NCI-H146 treated with DMSO at 0.1 percent for 48 hours (cell line): ENCODE data around the gene CUL5.
"Not testable (repeated sequence)": the region's sequence is repeated elsewhere in the genome, so short reads cannot be mapped to it uniquely, and the experiment has no call there.

Experiments
- DNase-seq: peaks from one replicate; lab custom pipeline; 2025; ENCODE audit not compliant: unreplicated experiment; lab: John Stamatoyannopoulos, UW

Gene CUL5

DNA sequence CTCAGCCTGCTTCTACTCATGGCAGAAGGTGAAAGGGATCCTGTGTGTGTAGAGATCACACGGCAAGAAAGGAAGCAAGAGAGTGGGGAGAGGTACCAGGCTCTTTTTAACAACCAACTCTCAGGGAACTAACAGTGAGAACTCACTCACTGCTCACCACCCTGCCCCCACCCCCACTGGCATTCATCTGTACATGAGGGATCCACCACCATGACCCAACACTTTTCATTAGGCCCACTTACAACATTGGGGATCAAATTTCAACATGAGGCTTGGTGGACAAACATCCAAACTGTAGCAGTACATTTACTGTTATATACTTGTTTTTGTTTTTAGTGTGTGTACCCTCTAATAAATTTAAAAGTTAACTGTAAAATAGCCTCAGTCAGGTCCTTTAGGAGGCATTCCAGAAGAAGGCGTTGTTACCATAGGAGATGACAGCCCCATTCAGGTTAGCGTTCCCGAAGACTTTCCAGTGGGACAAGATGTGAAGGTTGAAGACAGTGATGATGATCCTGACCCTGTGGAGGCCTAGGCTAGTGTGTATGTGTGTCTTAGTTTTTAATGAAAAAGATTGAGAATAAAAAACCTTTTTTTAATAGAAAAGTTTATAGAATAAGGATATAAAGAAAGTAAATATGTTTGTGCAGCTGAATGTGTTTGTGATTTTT is 11.3 kb downstream of the CUL5 start:
- DNase-seq: no peak

GRCh38 chr11:108025387-108026080 is 16.8 kb downstream of the CUL5 start:
- no peak for DNase-seq

- no peak for DNase-seq
Measured at GRCh38 chr11:108027057-108027456, 18.4 kb downstream of the CUL5 start.

GRCh38 chr11:108028822-108029441 is 20.2 kb downstream of the CUL5 start:
- DNase-seq: not testable (repeated sequence)

DNA sequence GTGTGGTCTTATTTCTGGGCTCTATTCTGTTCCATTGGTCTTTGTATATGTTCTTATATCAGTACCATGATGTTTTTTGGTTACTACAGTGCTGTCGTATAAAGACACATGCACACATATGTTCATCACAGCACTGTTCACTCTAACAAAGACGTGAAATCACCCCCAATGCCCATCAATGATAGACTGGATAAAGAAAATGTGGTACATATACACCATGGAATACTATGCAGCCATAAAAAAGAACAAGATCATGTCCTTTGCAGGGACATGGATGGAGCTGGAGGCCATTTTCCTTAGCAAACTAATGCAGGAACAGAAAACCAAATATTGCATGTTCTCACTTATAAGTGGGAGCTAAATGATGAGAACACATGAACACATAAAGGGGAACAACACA is 22.9 kb downstream of the CUL5 start:
- DNase-seq: not testable (repeated sequence)

DNA sequence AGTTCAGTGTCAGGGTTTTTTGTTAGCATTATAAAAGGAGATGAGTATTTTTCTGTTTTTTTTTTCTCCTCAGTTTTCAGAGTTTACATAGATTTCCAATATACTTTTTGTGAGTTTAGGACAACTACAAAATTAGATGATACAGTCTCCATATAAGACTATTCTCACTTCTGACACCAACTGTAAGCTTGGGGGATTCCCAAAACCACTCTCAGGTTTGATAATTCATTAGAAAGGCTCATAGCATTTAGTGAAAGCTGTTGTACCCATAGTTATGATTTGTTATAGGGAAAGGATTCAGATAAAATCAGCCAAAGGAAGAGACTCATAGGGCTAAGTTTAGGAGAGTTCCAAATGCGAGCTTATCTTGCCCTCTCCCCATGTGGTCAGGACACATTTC is 24.1 kb downstream of the CUL5 start:
- no peak for DNase-seq

- no peak for DNase-seq
Measured at GRCh38 chr11:108034034-108034433, 25.3 kb downstream of the CUL5 start.

- DNase-seq: no peak
Measured at GRCh38 chr11:108034952-108035351, 26.3 kb downstream of the CUL5 start.

DNA sequence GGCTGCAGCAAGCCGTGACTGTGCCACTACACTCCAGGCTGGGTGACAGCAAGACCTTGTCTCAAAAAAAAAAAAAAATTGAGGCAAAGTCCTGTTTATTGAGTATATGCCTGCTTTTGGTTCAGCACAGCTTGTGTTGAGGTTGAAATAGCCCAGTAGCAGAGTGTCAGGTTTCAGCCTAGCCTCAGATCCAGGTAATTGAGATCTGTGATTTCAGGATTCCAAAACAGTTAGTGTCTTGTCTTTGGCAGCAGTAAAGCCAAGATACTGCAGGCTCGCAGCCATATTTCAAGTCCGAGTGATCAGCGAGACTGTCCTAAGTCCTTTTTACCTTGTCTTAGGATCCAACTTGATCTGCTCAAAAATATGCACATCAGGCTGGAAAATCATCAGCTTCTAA is 27.0 kb downstream of the CUL5 start:
- no peak for DNase-seq

DNA sequence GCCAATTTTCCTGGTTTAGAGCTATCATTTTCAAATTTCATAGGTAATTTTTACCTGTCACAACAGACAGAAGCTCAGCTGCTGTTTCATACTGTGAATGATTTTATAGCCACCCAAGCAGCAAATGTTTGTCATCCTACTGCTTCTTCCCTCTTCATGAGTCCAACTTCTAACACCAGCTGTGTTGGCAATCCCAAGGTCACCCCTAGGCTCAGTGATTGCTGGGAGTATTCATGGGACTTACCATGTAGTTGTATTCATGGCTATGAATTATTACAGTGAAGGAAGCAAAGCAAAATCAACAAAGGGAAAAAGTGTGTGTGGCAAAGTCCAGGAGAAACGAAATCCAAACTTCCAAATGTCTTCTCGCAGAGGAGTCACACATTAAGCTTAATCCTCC is 28.5 kb downstream of the CUL5 start:
- no peak for DNase-seq

DNA sequence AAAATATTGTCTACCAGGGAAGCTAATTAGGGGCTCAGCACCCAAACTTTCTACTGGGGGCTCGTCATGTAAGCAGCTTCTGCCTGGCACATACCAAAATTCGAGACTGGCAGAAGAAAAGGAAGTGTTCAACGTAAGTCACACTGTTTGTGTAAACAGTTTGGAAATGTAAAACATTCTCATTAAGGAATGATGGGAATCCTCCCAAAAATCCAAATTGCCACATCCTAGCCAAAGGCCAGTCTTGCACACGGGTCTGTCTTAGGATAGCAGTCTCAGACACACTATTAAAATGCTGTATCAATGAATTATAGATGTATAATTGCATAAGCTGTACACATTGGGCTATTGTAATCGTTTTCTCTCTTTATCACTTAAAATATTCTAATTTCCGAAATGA is 28.9 kb downstream of the CUL5 start:
- no peak for DNase-seq

GRCh38 chr11:108048269-108048668 is 39.6 kb downstream of the CUL5 start:
- no peak for DNase-seq

- no peak for DNase-seq
Measured at GRCh38 chr11:108062336-108062735, 53.6 kb downstream of the CUL5 start.

- DNase-seq: no peak
Measured at GRCh38 chr11:108063410-108063809, 54.7 kb downstream of the CUL5 start.

GRCh38 chr11:108069947-108070346 is 61.2 kb downstream of the CUL5 start:
- DNase-seq: no peak

DNA sequence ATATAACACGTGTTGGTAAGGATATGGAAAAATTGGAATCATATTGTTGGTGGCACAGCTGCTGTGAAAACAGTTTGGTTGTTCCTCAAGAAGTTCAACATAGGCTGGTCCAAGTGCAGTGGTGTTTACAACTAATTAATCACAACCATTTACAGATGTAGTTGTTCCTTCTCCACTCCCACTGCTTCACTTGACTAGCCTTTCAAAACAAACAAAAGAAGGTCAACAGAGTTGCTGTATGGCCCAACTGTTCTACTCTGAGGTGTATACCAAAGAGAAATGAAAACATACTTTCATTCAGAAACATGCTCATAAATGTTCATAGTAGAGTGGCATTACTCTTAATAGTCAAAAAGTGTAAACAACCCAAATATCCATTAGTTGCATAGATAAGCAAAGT is 76.1 kb downstream of the CUL5 start:
- DNase-seq: no peak

GRCh38 chr11:108085672-108086071 is 77.0 kb downstream of the CUL5 start:
- DNase-seq: no peak

DNA sequence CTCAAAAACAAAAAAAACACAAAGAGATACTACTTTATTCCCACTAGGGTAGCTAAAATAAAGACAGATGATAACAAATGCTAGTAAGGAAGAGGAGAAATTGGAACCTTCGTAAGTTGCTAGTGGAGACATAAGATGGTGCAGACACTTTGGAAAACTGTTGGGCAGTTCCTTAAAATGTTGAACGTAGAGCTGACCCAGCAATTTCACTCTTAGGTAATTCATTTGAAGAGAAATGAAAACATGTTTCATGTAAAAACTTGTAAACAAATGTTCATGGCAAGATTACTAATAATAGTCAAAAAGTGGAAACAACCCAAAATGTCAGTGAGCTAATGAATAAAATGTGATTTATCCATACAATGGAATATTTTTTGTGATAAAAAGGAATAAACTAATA is 83.4 kb downstream of the CUL5 start:
- DNase-seq: no peak

GRCh38 chr11:108093128-108093904 is 84.6 kb downstream of the CUL5 start:
- DNase-seq: no peak

DNA sequence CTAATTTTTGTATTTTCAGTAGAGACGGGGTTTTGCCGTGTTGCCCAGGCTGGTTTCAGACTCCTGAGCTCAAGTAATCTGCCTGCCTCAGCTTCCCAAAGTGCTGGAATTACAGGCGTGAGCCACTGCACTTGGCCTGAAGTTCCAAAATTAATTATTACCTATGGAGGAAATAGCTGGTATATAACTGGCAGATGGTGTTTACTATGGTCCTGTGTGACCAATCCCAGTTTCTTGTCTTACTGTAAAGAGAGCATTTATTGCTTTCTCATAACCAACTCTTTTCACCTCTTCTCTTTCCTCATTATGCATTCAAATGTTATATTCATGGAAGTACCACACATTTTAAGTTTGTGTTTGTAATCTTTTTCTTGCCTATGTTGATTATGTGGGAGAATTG is 88.5 kb downstream of the CUL5 start:
- DNase-seq: no peak

- no peak for DNase-seq
Measured at GRCh38 chr11:108101090-108101775, 92.5 kb downstream of the CUL5 start.
